Bone marrow (tissue), 2 donors: ENCODE measurements around the gene SNRPA.
"Not testable (repeated sequence)": the region's sequence is repeated elsewhere in the genome, so short reads cannot be mapped to it uniquely, and the experiment has no call there.

Experiments
- DNase-seq, 2 donors: peaks; one replicate each; lab custom pipeline; 2025; lab: John Stamatoyannopoulos, UW

The SNRPA gene

GRCh38 chr19:40721936-40722661, 28.9 kb upstream of the SNRPA start:
- no peak for DNase-seq

- no peak for DNase-seq
Observed at GRCh38 chr19:40723661-40724254, 27.2 kb upstream of the SNRPA start.

GRCh38 chr19:40724315-40724714, 26.7 kb upstream of the SNRPA start:
- DNase-seq = no peak

- no peak for DNase-seq
Observed at GRCh38 chr19:40724855-40725254, 26.1 kb upstream of the SNRPA start.

GRCh38 chr19:40726279-40726678, 24.7 kb upstream of the SNRPA start:
- no peak for DNase-seq

- not testable (repeated sequence) for DNase-seq
Observed at GRCh38 chr19:40730065-40730464, 20.9 kb upstream of the SNRPA start.

GRCh38 chr19:40732304-40732703, 18.7 kb upstream of the SNRPA start:
- not testable (repeated sequence) for DNase-seq

- DNase-seq = no peak
Observed at GRCh38 chr19:40733149-40733548, 17.9 kb upstream of the SNRPA start.

- no peak for DNase-seq
Observed at GRCh38 chr19:40735013-40735771, 15.8 kb upstream of the SNRPA start.

GRCh38 chr19:40736661-40737060, 14.3 kb upstream of the SNRPA start:
- no peak for DNase-seq

- no peak for DNase-seq
Observed at GRCh38 chr19:40737102-40737644, 13.8 kb upstream of the SNRPA start.

GRCh38 chr19:40739030-40739839, 11.8 kb upstream of the SNRPA start:
- DNase-seq = no peak

- DNase-seq = no peak
Observed at GRCh38 chr19:40739871-40740703, 10.9 kb upstream of the SNRPA start.

- no peak for DNase-seq
Observed at GRCh38 chr19:40740747-40741146, 10.3 kb upstream of the SNRPA start.

- DNase-seq = no peak
Observed at GRCh38 chr19:40741527-40742390, 9.2 kb upstream of the SNRPA start.

- DNase-seq = no peak
Observed at GRCh38 chr19:40742477-40742876, 8.5 kb upstream of the SNRPA start.

- no peak for DNase-seq
Observed at GRCh38 chr19:40742886-40743285, 8.1 kb upstream of the SNRPA start.

- no peak for DNase-seq
Observed at GRCh38 chr19:40743926-40744325, 7.1 kb upstream of the SNRPA start.

- no peak for DNase-seq
Observed at GRCh38 chr19:40744554-40745401, 6.2 kb upstream of the SNRPA start.
